Measurements from ENCODE around the gene DUS4L. TPM values are rescaled to one million over a fixed set of nuclear protein-coding genes. Genes with fewer than 3 reads are reported as not detected.

The DUS4L gene
- 10 to 100 TPM; 13.2 to 18.0 TPM for total RNA-seq
- polyA plus RNA-seq (2013, experiment 1 of 2) = 16.8 TPM
- polyA plus RNA-seq (2013, experiment 2 of 2) = 14.1 TPM
- long read RNA-seq, experiment 1, partial matches to known transcripts = 2 of 7 reads
- long read RNA-seq, experiment 1, other reads (novel, unspliced or antisense) = 4 of 7 reads
- long read RNA-seq, experiment 2, transcript DUS4L-201 (8 exons, 2,220 nt) = major isoform, 5 of 24 reads
- long read RNA-seq, experiment 2, partial matches to known transcripts = 9 of 24 reads
- long read RNA-seq, experiment 2, other reads (novel, unspliced or antisense) = 10 of 24 reads
- long read RNA-seq, experiment 3, partial matches to known transcripts = 12 of 33 reads
- long read RNA-seq, experiment 3, other reads (novel, unspliced or antisense) = 15 of 33 reads
- long read RNA-seq, experiment 4, partial matches to known transcripts = 11 of 31 reads
- long read RNA-seq, experiment 4, other reads (novel, unspliced or antisense) = 16 of 31 reads

- Mint-ChIP-seq H3K27ac (peak within 1 kb of the TSS; percentile 98), H3K27me3 (ENCODE audit: insufficient read depth) (no peaks in the 10 kb centered on the region), H3K9me3 (no peaks in the 10 kb centered on the region), H3K36me3 (ENCODE audit: low read depth) (peaks cover 9% of the 10 kb centered on the region), H3K4me3 (peak within 1 kb of the TSS; percentile 77), H3K4me1 (peaks cover 29% of the 10 kb centered on the region)
- Histone ChIP-seq H3K4me3 (ENCODE audit: low read length) (peak within 1 kb of the TSS; percentile 97), H3K27me3 (ENCODE audit: control insufficient read depth, insufficient read depth, low read length, poor library complexity, severe bottlenecking) (no peaks in the 10 kb centered on the region), H3K4me1 (ENCODE audit: control insufficient read depth, insufficient read depth, low read length) (no peaks in the 10 kb centered on the region), H3K36me3 (ENCODE audit: control insufficient read depth, insufficient read depth, low read length) (peaks cover 10% of the 10 kb centered on the region), H3K9ac (ENCODE audit: extremely low read depth, low read length, poor library complexity, severe bottlenecking) (peak within 1 kb of the TSS; percentile 84), H3K27ac (ENCODE audit: low read depth, low read length) (peak within 1 kb of the TSS; percentile 19), H3K9me3 (ENCODE audit: control insufficient read depth, low read length) (no peaks in the 10 kb centered on the region)
- 0 to 1% methylated on average over 32 to 55 of the region's 55 CpGs for WGBS, 2 experiments (ENCODE audit: insufficient coverage in 1 of 2, insufficient read length in 1 of 2)
- DNase-seq = peak; percentile 97
- TF ChIP-seq CTCF (conservative IDR thresholded peaks at IDR 0.05) = no peak
Measured at GRCh38 chr7:107563775-107564552, at the start of gene DUS4L, which contains the start of gene COG5. Gene DUS4L, plus strand, starts transcription at chr7:107563971. Its CDS starts 3,100 bp downstream, at chr7:107567071. Gene COG5, minus strand, starts transcription at chr7:107563920. Its CDS starts 24 bp downstream, at chr7:107563896.

- peaks cover 14% of the 10 kb centered on the region for H3K36me3 ChIP-seq (ENCODE audit: control insufficient read depth, insufficient read depth, low read length)
- Mint-ChIP-seq H3K36me3 (ENCODE audit: low read depth) (peaks cover 37% of the 10 kb centered on the region), H3K27ac (no peak overlapping the region), H3K27me3 (ENCODE audit: insufficient read depth) (no peaks in the 10 kb centered on the region), H3K9me3 (no peaks in the 10 kb centered on the region), H3K4me1 (peaks cover 5% of the 10 kb centered on the region), H3K4me3 (no peak overlapping the region)
- H3K4me1 ChIP-seq (ENCODE audit: control insufficient read depth, insufficient read depth, low read length) = no peaks in the 10 kb centered on the region
- H3K27ac ChIP-seq (ENCODE audit: low read depth, low read length) = no peak overlapping the region
- H3K9ac ChIP-seq (ENCODE audit: extremely low read depth, low read length, poor library complexity, severe bottlenecking) = no peak overlapping the region
- no peak overlapping the region for H3K4me3 ChIP-seq (ENCODE audit: low read length)
- H3K27me3 ChIP-seq (ENCODE audit: control insufficient read depth, insufficient read depth, low read length, poor library complexity, severe bottlenecking) = no peaks in the 10 kb centered on the region
- no peak for TF ChIP-seq CTCF (conservative IDR thresholded peaks at IDR 0.05)
- DNase-seq = no peak
- WGBS, 2 experiments (ENCODE audit: insufficient coverage in 1 of 2, insufficient read length in 1 of 2) = 93 to 100% methylated on average over 1 to 2 of the region's 2 CpGs
- no peaks in the 10 kb centered on the region for H3K9me3 ChIP-seq (ENCODE audit: control insufficient read depth, low read length)
Measured at GRCh38 chr7:107526672-107527071, 37.1 kb upstream of the DUS4L start.

- Histone ChIP-seq H3K9ac (ENCODE audit: extremely low read depth, low read length, poor library complexity, severe bottlenecking) (no peak overlapping the region), H3K27me3 (ENCODE audit: control insufficient read depth, insufficient read depth, low read length, poor library complexity, severe bottlenecking) (no peaks in the 10 kb centered on the region), H3K4me1 (ENCODE audit: control insufficient read depth, insufficient read depth, low read length) (no peaks in the 10 kb centered on the region), H3K27ac (ENCODE audit: low read depth, low read length) (no peak overlapping the region), H3K36me3 (ENCODE audit: control insufficient read depth, insufficient read depth, low read length) (peaks cover 12% of the 10 kb centered on the region), H3K9me3 (ENCODE audit: control insufficient read depth, low read length) (no peaks in the 10 kb centered on the region), H3K4me3 (ENCODE audit: low read length) (no peak overlapping the region)
- TF ChIP-seq CTCF (conservative IDR thresholded peaks at IDR 0.05) = no peak
- Mint-ChIP-seq H3K36me3 (ENCODE audit: low read depth) (peaks cover 33% of the 10 kb centered on the region), H3K27ac (peak overlapping the region; percentile 40), H3K4me1 (peaks cover 5% of the 10 kb centered on the region), H3K9me3 (no peaks in the 10 kb centered on the region), H3K27me3 (ENCODE audit: insufficient read depth) (no peaks in the 10 kb centered on the region), H3K4me3 (no peak overlapping the region)
- 95 to 100% methylated on average over 1 to 3 of the region's 3 CpGs for WGBS, 2 experiments (ENCODE audit: insufficient coverage in 1 of 2, insufficient read length in 1 of 2)
- DNase-seq = no peak
Measured at GRCh38 chr7:107527196-107527595, 36.6 kb upstream of the DUS4L start.
